ENCODE data around the gene SUPT4H1. TPM values are rescaled to one million over a fixed set of nuclear protein-coding genes. Genes with fewer than 3 reads are reported as not detected.
A peak's percentile ranks its signal among the peaks of the same experiment; 100 is the strongest.

The SUPT4H1 gene
- total and polyA plus RNA-seq, 9 of the 15 experiments (the other 6 are each of a cell fraction or from before 2014, with no cell fraction given) = 62.1 to 320 (median 117) TPM

DNA sequence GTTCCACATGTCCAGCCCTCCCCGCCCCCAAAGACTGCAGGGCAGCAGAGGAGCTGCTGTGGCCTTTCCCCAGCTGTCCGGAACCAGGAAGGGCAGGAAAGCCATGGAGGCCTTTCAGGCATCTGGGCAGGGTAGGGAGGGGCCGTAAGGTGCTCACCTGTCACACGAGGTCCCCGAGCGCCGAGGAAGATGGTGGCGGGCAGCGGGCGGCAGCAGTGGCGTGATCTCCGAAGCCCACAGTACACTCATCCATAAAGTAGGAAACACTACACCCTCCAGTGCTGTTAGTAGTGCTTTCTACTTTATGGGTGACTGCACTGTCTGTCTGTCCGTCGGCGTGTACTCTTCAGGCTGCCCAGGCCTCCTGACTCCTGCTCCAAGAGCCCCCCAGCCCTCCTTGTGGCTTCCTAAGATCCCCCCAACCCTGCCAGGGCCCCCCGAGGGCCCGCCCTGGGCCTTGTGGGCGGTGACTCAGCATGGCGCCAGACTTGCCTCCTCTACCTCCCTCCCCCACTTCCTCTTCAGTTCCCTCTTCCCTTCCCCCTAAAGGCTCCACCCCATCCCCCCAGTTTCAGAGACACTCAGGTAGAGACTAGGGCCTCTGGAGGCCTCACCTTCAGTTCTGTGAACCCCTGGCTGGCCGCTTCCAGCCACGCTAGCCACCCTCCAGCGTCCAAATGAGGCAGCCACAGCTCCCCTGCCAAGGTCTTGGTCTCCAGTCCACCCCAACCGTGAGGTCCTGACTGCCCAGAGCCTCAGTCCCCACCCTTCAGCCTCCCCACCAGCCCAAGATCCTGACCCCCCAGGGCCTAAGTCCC lies 20.8 kb downstream of the SUPT4H1 start (continued):
- TF ChIP-seq ETV1 (tag; conservative IDR thresholded peaks at IDR 0.05; ENCODE audit: low read depth) (peak; percentile 48), SMARCC2 (IDR thresholded peaks at IDR 0.05; ENCODE audit: low read depth) (no peak), HCFC1 (IDR thresholded peaks at IDR 0.05; ENCODE audit: low read depth, low read length) (no peak; the same call in 1 of the 2 replicates), NR3C1 (CRISPR knock-in tag; IDR thresholded peaks at IDR 0.05) (no peak), POLR3A (IDR thresholded peaks at IDR 0.05; ENCODE audit: borderline replicate concordance, extremely low read depth, insufficient read depth, insufficient read length) (no peak), ZNF778 (CRISPR knock-in tag; IDR thresholded peaks at IDR 0.05) (no peak), MCM5 (IDR thresholded peaks at IDR 0.05; ENCODE audit: low read depth) (no peak), CCAR2 (IDR thresholded peaks at IDR 0.05; ENCODE audit: low read depth, low read length) (no peak), SMARCA5 (IDR thresholded peaks at IDR 0.05) (no peak), POLR2AphosphoS5 (IDR thresholded peaks at IDR 0.05; ENCODE audit: control insufficient read depth, insufficient read depth, low read depth, low read length) (peak; percentile 83), EWSR1 (IDR thresholded peaks at IDR 0.05; ENCODE audit: borderline replicate concordance, low read depth, partially characterized antibody) (no peak), ETV5 (CRISPR knock-in tag; IDR thresholded peaks at IDR 0.05; ENCODE audit: low read depth) (peak; percentile 45; the same call in 1 of the 2 replicates), BCLAF1 (IDR thresholded peaks at IDR 0.05; ENCODE audit: borderline replicate concordance in 1 of 2, control insufficient read depth in 1 of 2, low read depth in 2 of 2, low read length in 1 of 2) (peak in 1 of 2 experiments; percentile 89; a peak in 2 of 4 replicates)
- TF ChIP-seq, protein P1, sequence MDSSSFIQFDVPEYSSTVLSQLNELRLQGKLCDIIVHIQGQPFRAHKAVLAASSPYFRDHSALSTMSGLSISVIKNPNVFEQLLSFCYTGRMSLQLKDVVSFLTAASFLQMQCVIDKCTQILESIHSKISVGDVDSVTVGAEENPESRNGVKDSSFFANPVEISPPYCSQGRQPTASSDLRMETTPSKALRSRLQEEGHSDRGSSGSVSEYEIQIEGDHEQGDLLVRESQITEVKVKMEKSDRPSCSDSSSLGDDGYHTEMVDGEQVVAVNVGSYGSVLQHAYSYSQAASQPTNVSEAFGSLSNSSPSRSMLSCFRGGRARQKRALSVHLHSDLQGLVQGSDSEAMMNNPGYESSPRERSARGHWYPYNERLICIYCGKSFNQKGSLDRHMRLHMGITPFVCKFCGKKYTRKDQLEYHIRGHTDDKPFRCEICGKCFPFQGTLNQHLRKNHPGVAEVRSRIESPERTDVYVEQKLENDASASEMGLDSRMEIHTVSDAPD (CRISPR knock-in tag; IDR thresholded peaks at IDR 0.05) = no peak
- TF ChIP-seq, protein P2, sequence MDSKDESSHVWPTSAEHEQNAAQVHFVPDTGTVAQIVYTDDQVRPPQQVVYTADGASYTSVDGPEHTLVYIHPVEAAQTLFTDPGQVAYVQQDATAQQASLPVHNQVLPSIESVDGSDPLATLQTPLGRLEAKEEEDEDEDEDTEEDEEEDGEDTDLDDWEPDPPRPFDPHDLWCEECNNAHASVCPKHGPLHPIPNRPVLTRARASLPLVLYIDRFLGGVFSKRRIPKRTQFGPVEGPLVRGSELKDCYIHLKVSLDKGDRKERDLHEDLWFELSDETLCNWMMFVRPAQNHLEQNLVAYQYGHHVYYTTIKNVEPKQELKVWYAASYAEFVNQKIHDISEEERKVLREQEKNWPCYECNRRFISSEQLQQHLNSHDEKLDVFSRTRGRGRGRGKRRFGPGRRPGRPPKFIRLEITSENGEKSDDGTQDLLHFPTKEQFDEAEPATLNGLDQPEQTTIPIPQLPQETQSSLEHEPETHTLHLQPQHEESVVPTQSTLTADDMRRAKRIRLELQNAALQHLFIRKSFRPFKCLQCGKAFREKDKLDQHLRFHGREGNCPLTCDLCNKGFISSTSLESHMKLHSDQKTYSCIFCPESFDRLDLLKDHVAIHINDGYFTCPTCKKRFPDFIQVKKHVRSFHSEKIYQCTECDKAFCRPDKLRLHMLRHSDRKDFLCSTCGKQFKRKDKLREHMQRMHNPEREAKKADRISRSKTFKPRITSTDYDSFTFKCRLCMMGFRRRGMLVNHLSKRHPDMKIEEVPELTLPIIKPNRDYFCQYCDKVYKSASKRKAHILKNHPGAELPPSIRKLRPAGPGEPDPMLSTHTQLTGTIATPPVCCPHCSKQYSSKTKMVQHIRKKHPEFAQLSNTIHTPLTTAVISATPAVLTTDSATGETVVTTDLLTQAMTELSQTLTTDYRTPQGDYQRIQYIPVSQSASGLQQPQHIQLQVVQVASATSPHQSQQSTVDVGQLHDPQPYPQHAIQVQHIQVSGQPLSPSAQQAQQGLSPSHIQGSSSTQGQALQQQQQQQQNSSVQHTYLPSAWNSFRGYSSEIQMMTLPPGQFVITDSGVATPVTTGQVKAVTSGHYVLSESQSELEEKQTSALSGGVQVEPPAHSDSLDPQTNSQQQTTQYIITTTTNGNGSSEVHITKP (IDR thresholded peaks at IDR 0.05; ENCODE audit: partially characterized antibody) = peak; percentile 47
- TF ChIP-seq, protein P3, sequence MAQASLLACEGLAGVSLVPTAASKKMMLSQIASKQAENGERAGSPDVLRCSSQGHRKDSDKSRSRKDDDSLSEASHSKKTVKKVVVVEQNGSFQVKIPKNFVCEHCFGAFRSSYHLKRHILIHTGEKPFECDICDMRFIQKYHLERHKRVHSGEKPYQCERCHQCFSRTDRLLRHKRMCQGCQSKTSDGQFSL (CRISPR knock-in tag; IDR thresholded peaks at IDR 0.05) = peak; percentile 35
- TF ChIP-seq, protein P3 (tag; IDR thresholded peaks at IDR 0.05) = peak in 1 of 2 experiments; percentile 59; a peak in 1 of 4 replicates
